ENCODE results near the gene SYT11. TPM values are rescaled to one million over a fixed set of nuclear protein-coding genes. Genes with fewer than 3 reads are reported as not detected.

Gene SYT11
- total and polyA plus RNA-seq, 12 donors: 1.1 to 28.2 (median 8.1) TPM

DNA sequence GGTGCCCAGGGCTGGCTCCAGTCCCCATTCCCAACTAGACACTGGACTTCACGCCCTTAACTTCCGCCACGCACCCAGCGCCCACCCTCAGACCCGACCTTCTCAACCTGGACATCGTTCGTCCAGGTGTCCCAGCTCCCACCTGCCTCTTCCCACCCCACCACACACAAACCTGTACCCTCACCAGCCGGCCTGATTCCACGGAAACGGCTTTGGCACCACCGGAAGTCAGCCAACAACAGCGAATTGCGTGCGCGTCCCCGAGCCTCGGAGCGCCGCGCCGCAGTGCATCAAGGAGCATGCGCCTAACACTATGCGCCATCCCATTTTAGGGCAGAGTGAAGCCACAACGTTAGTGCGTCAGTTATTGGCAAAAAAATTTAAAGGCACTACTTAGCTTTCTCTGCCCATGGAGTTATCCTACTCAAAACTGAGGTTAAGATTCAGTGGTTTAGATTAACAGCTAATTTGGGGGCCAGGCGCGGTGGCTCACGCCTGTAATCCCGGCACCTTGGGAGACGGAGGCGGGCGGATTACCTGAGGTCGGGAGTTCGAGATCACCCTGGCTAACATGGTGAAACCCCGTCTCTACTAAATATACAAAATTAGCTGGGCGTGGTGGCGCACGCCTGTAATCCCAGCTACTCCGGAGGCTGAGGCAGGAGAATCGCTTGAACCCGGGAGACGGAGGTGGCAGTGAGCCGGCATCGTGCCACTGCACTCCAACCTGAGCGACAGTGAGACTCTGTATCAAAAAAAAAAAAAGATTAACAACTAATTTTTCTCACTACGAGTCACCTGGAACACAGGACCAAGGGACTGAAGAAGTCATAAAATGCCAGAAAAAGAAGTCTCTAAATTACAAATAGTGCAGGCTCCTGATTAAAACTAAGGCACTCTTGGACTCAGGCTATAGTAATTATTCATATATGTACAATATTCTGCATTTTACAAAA lies 2.1 kb upstream of the SYT11 start, which contains the start of gene GON4L:
Gene GON4L, minus strand, starts transcription at position 240 of the 956 bp plus-strand sequence. CDS start 3,434 bp downstream, outside the sequence.
- 14 to 20% (median 17%) methylated on average over 37 to 46 of the region's 46 CpGs for WGBS, 4 donors
- Histone ChIP-seq H3K27ac (peak within 1 kb of the TSS in 4 of 5 donors; percentile 53 to 89 (median 75)), H3K4me1 (replicated peaks in 1 of 2) (peaks cover 7 to 10% of the 10 kb centered on the region in 2 donors), H3K36me3 (replicated peaks in 1 of 2) (peaks cover 0 to 25% of the 10 kb centered on the region in 2 donors), H3K4me3 (peak within 1 kb of the TSS in 3 of 4 donors; percentile 36 to 64 (median 48)), H3K27me3 (no peaks in the 10 kb centered on the region), H3K9me3 (replicated peaks in 1 of 3) (no peaks in the 10 kb centered on the region)
- TF ChIP-seq, protein P1, sequence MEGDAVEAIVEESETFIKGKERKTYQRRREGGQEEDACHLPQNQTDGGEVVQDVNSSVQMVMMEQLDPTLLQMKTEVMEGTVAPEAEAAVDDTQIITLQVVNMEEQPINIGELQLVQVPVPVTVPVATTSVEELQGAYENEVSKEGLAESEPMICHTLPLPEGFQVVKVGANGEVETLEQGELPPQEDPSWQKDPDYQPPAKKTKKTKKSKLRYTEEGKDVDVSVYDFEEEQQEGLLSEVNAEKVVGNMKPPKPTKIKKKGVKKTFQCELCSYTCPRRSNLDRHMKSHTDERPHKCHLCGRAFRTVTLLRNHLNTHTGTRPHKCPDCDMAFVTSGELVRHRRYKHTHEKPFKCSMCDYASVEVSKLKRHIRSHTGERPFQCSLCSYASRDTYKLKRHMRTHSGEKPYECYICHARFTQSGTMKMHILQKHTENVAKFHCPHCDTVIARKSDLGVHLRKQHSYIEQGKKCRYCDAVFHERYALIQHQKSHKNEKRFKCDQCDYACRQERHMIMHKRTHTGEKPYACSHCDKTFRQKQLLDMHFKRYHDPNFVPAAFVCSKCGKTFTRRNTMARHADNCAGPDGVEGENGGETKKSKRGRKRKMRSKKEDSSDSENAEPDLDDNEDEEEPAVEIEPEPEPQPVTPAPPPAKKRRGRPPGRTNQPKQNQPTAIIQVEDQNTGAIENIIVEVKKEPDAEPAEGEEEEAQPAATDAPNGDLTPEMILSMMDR (IDR thresholded peaks at IDR 0.05): no peak
- peak in 1 of 2 donors; percentile 69 for TF ChIP-seq POLR2A (IDR thresholded peaks at IDR 0.05)
- intact Hi-C loops (cut with DNase I): no loop called here
- DNase-seq: peak; percentile 87 to 95 (median 91)

GRCh38 chr1:155858800-155859233 lies 550 bp upstream of the SYT11 start:
- Histone ChIP-seq H3K27me3 (no peaks in the 10 kb centered on the region), H3K36me3 (replicated peaks in 1 of 2) (peaks cover 0 to 11% of the 10 kb centered on the region in 2 donors), H3K27ac (peak overlapping the region; percentile 63 to 92 (median 79)), H3K4me1 (replicated peaks in 1 of 2) (peaks cover 7 to 10% of the 10 kb centered on the region in 2 donors), H3K9me3 (replicated peaks in 1 of 3) (no peaks in the 10 kb centered on the region), H3K4me3 (peak overlapping the region in 3 of 4 donors; percentile 15 to 53 (median 42))
- TF ChIP-seq, protein P1 (IDR thresholded peaks at IDR 0.05): no peak
- TF ChIP-seq POLR2A (IDR thresholded peaks at IDR 0.05): no peak
- intact Hi-C loops (cut with DNase I): no loop called here
- DNase-seq: peak in 6 of 7 donors; percentile 23 to 71 (median 40)
- WGBS, 4 donors: 39 to 56% (median 47%) methylated on average over 12 of the region's 12 CpGs

- TF ChIP-seq POLR2A (IDR thresholded peaks at IDR 0.05): no peak
- TF ChIP-seq, protein P1 (IDR thresholded peaks at IDR 0.05): no peak
- WGBS, 4 donors: 7 to 13% (median 8%) methylated on average over 12 to 35 of the region's 35 CpGs
- intact Hi-C loops (cut with DNase I): no loop called here
- Histone ChIP-seq H3K36me3 (replicated peaks in 1 of 2) (no peaks in the 10 kb centered on the region), H3K9me3 (replicated peaks in 1 of 3) (no peaks in the 10 kb centered on the region), H3K4me1 (replicated peaks in 1 of 2) (peaks cover 7 to 10% of the 10 kb centered on the region in 2 donors), H3K4me3 (peak overlapping the region in 1 of 4 donors; percentile 53), H3K27ac (peak overlapping the region; percentile 42 to 92 (median 54)), H3K27me3 (no peaks in the 10 kb centered on the region)
- DNase-seq: peak; percentile 60 to 90 (median 69)
Observed at GRCh38 chr1:155859881-155860871, 809 bp downstream of the SYT11 start.
